GM21723 (cell line): ENCODE measurements around the gene RNU1-1.
"Not testable (repeated sequence)": the region's sequence is repeated elsewhere in the genome, so short reads cannot be mapped to it uniquely, and the experiment has no call there.

Experiments used
- ATAC-seq: cut with Tn5 transposase; IDR thresholded peaks from one replicate; pipeline ENCODE4 v1.9.1; 2021; ENCODE audit warnings: mild to moderate bottlenecking, moderate library complexity; ENCODE audit not compliant: unreplicated experiment

RNU1-1 gene

GRCh38 chr1:16498047-16498446, 16.0 kb downstream of the RNU1-1 start:
- ATAC-seq = not testable (repeated sequence)

- ATAC-seq = not testable (repeated sequence)
Observed at GRCh38 chr1:16497474-16497904, 16.6 kb downstream of the RNU1-1 start.

GRCh38 chr1:16493731-16494130, 20.4 kb downstream of the RNU1-1 start:
- ATAC-seq = not testable (repeated sequence)

GRCh38 chr1:16492937-16493336, 21.1 kb downstream of the RNU1-1 start:
- ATAC-seq = not testable (repeated sequence)

GRCh38 chr1:16491056-16491675, 22.9 kb downstream of the RNU1-1 start:
- no peak for ATAC-seq

GRCh38 chr1:16489195-16489880, 24.7 kb downstream of the RNU1-1 start:
- not testable (repeated sequence) for ATAC-seq

- not testable (repeated sequence) for ATAC-seq
Observed at GRCh38 chr1:16487011-16487410, 27.1 kb downstream of the RNU1-1 start.

GRCh38 chr1:16486316-16486715, 27.8 kb downstream of the RNU1-1 start:
- ATAC-seq = not testable (repeated sequence)

GRCh38 chr1:16484931-16485330, 29.2 kb downstream of the RNU1-1 start:
- ATAC-seq = no peak

- no peak for ATAC-seq
Observed at GRCh38 chr1:16484501-16484835, 29.6 kb downstream of the RNU1-1 start.

- not testable (repeated sequence) for ATAC-seq
Observed at GRCh38 chr1:16483639-16484500, 30.2 kb downstream of the RNU1-1 start.

GRCh38 chr1:16483146-16483545, 30.9 kb downstream of the RNU1-1 start:
- not testable (repeated sequence) for ATAC-seq

- ATAC-seq = no peak
Observed at GRCh38 chr1:16478091-16478490, 36.0 kb downstream of the RNU1-1 start.

GRCh38 chr1:16475771-16476770, 38.0 kb downstream of the RNU1-1 start:
- ATAC-seq = not testable (repeated sequence)

GRCh38 chr1:16474891-16475290, 39.2 kb downstream of the RNU1-1 start:
- ATAC-seq = not testable (repeated sequence)

- ATAC-seq = no peak
Observed at GRCh38 chr1:16474166-16474800, 39.8 kb downstream of the RNU1-1 start.

- ATAC-seq = no peak
Observed at GRCh38 chr1:16468558-16468957, 45.5 kb downstream of the RNU1-1 start.

- ATAC-seq = no peak
Observed at GRCh38 chr1:16464917-16465625, 49.0 kb downstream of the RNU1-1 start.
